ENCODE measurements around the gene ZIC2. TPM values are rescaled to one million over a fixed set of nuclear protein-coding genes. Genes with fewer than 3 reads are reported as not detected.

ZIC2 gene
- total and polyA plus RNA-seq, 2 of the 8 experiments (the other 6 are each of a cell fraction or from before 2014, with no cell fraction given): 53.2 to 372 TPM

DNA sequence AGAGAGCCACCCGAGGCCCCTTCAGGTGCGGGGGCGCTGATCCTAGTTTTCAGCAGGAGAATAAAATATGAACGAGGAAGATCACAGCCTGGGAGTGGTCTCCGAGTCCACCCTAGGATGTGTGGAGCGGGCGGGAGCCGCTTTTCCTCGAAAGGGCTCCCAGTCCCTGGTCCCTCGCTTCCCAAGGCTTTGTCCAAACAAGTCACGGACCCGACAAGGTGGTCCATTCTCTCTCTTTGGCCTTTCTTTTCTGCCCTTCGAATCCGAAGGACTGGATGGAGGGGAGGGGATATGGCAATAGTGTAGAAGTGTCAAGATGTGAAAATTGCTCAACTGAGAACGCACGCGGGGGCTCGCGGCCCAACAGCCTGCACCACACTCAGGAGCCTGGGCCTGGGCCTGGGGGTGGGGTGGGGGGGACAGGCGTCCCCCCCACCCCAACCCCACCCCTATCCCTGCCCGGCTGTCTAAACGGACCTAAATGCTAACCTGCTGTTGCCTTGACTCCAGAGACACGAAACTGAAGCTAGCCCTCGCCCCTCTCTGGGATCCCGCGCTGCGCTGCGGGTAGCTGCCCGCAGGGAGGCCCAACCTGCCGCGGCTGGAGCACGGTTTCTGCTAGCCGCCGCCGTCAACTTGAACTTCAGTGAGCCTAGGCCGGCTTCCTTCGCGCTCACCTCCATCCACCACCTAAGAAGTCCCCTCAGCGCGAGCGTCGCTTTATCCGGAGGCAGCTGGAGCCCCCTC, 7.1 kb downstream of the ZIC2 start (continued):
- TF ChIP-seq, protein P1, sequence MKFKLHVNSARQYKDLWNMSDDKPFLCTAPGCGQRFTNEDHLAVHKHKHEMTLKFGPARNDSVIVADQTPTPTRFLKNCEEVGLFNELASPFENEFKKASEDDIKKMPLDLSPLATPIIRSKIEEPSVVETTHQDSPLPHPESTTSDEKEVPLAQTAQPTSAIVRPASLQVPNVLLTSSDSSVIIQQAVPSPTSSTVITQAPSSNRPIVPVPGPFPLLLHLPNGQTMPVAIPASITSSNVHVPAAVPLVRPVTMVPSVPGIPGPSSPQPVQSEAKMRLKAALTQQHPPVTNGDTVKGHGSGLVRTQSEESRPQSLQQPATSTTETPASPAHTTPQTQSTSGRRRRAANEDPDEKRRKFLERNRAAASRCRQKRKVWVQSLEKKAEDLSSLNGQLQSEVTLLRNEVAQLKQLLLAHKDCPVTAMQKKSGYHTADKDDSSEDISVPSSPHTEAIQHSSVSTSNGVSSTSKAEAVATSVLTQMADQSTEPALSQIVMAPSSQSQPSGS (IDR thresholded peaks at IDR 0.05; ENCODE audit: low read length): no peak
- TF ChIP-seq TAF1 (IDR thresholded peaks at IDR 0.05; ENCODE audit: low read depth, low read length): 0 out of 2 replicates have a peak, but pooled peaks have one; percentile 8
- TF ChIP-seq POU5F1 (IDR thresholded peaks at IDR 0.05; ENCODE audit: low read depth, low read length): no peak
- TF ChIP-seq CBX5 (IDR thresholded peaks at IDR 0.05; ENCODE audit: low read depth, low read length): no peak
- no peak for TF ChIP-seq CBX8 (IDR thresholded peaks at IDR 0.05; ENCODE audit: borderline replicate concordance, low read depth, low read length)
- TF ChIP-seq EGR1 (IDR thresholded peaks at IDR 0.05; ENCODE audit: borderline replicate concordance, low read depth, low read length): no peak
- TF ChIP-seq POLR2AphosphoS5 (IDR thresholded peaks at IDR 0.05; ENCODE audit: low read depth, low read length): no peak
- TF ChIP-seq CEBPB (IDR thresholded peaks at IDR 0.05; ENCODE audit: low read depth, low read length): no peak
- TF ChIP-seq, protein P2, sequence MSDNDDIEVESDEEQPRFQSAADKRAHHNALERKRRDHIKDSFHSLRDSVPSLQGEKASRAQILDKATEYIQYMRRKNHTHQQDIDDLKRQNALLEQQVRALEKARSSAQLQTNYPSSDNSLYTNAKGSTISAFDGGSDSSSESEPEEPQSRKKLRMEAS (IDR thresholded peaks at IDR 0.05): no peak
- TF ChIP-seq RNF2 (IDR thresholded peaks at IDR 0.05; ENCODE audit: borderline replicate concordance, low read depth, low read length, missing control alignments, poor library complexity, severe bottlenecking): peak; percentile 45
- TF ChIP-seq POLR2A (IDR thresholded peaks at IDR 0.05; ENCODE audit: control extremely low read depth in 1 of 2, low read depth in 2 of 2, low read length in 2 of 2): peak in 1 of 2 experiments; percentile 52; a peak in 1 of 3 replicates
- no peak for TF ChIP-seq KDM4A (IDR thresholded peaks at IDR 0.05; ENCODE audit: low read depth, low read length, severe bottlenecking)
- TF ChIP-seq SIN3A (conservative IDR thresholded peaks at IDR 0.05 in 1 of 2, IDR thresholded peaks at IDR 0.05 in 1 of 2; ENCODE audit: low read depth in 1 of 2, low read length in 2 of 2): 0 out of 4 replicates have a peak, but pooled peaks of 1 of the 2 experiments have one; percentile 20
- no peak for TF ChIP-seq SP4 (IDR thresholded peaks at IDR 0.05; ENCODE audit: low read length)
- no peak for TF ChIP-seq ASH2L (IDR thresholded peaks at IDR 0.05; ENCODE audit: low read length)
- no peak; a peak in 1 of 4 replicates for TF ChIP-seq RAD21 (IDR thresholded peaks at IDR 0.05 in 1 of 2, conservative IDR thresholded peaks at IDR 0.05 in 1 of 2; ENCODE audit: low read depth in 2 of 2, low read length in 2 of 2)
- TF ChIP-seq SIRT6 (IDR thresholded peaks at IDR 0.05; ENCODE audit: low read length): no peak
- TF ChIP-seq, protein P3, sequence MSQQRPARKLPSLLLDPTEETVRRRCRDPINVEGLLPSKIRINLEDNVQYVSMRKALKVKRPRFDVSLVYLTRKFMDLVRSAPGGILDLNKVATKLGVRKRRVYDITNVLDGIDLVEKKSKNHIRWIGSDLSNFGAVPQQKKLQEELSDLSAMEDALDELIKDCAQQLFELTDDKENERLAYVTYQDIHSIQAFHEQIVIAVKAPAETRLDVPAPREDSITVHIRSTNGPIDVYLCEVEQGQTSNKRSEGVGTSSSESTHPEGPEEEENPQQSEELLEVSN (IDR thresholded peaks at IDR 0.05): 0 out of 2 replicates have a peak, but pooled peaks have one; percentile 35
- TF ChIP-seq TEAD4 (IDR thresholded peaks at IDR 0.05; ENCODE audit: low read depth, low read length): no peak
- TF ChIP-seq BCL11A (IDR thresholded peaks at IDR 0.05; ENCODE audit: low read depth in 2 of 2, low read length in 2 of 2): no peak
- no peak for TF ChIP-seq CHD1 (IDR thresholded peaks at IDR 0.05; ENCODE audit: low read depth, low read length)
- TF ChIP-seq SAP30 (IDR thresholded peaks at IDR 0.05; ENCODE audit: insufficient read depth, insufficient replicate concordance, low read length): no peak
